ENCODE data around the gene FGG. TPM values are rescaled to one million over a fixed set of nuclear protein-coding genes. Genes with fewer than 3 reads are reported as not detected.

FGG gene
- total RNA-seq, 1 donor from 2014 or later: not detected

DNA sequence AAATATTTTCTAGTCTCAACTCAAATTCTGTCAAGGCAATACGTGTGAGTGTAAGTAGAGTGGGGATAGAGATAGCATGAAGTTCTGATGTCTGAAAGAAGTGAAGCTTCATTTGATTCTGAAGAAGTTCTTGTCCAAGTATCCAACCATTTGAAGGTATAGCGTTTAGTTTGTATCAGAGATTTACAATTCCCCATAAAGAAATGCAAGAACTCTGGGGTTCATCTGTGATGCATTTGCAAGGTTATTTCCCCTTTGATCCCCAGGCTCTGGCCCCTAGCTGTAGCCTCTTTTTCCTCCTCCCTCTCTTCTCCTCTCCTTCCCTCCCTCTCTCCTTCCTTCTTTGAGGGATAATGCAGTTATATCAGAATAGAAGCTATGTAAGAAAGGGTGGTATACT is 29.7 kb downstream of the FGG start:
- H3K4me3 Mint-ChIP-seq (ENCODE audit: unreplicated experiment): no peak overlapping the region
- TF ChIP-seq, protein P1, sequence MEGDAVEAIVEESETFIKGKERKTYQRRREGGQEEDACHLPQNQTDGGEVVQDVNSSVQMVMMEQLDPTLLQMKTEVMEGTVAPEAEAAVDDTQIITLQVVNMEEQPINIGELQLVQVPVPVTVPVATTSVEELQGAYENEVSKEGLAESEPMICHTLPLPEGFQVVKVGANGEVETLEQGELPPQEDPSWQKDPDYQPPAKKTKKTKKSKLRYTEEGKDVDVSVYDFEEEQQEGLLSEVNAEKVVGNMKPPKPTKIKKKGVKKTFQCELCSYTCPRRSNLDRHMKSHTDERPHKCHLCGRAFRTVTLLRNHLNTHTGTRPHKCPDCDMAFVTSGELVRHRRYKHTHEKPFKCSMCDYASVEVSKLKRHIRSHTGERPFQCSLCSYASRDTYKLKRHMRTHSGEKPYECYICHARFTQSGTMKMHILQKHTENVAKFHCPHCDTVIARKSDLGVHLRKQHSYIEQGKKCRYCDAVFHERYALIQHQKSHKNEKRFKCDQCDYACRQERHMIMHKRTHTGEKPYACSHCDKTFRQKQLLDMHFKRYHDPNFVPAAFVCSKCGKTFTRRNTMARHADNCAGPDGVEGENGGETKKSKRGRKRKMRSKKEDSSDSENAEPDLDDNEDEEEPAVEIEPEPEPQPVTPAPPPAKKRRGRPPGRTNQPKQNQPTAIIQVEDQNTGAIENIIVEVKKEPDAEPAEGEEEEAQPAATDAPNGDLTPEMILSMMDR (IDR thresholded peaks at IDR 0.05): no peak
- H3K27me3 Mint-ChIP-seq (ENCODE audit: unreplicated experiment): peaks cover 19% of the 10 kb centered on the region
- no peaks in the 10 kb centered on the region for H3K4me1 Mint-ChIP-seq (ENCODE audit: unreplicated experiment)
- no peaks in the 10 kb centered on the region for H3K9me3 Mint-ChIP-seq (ENCODE audit: unreplicated experiment)
- DNase-seq (ENCODE audit: extremely low spot score, unreplicated experiment): no peak
- H3K36me3 Mint-ChIP-seq (ENCODE audit: unreplicated experiment): no peaks in the 10 kb centered on the region
- no peak overlapping the region for H3K27ac Mint-ChIP-seq (ENCODE audit: unreplicated experiment)

DNA sequence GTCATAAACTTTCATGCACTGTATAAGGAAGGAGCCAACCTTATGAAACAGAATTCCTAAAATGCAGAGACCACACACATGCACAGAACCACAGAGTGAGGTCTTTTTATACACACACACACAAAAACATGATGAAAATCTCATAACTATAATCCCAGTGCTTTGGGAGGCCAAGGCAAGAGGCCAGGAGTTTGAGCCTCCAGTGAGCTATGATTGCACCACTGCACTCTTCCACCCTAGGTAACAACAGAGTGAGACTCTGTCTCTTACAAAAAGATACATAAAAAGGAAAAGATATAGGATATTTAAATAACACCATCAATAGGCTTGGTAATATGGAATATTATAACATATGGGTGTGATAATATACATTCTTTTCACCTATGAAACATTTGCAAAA is 32.5 kb downstream of the FGG start:
- TF ChIP-seq, protein P1 (IDR thresholded peaks at IDR 0.05): no peak
- Mint-ChIP-seq H3K4me3 (ENCODE audit: unreplicated experiment) (no peak overlapping the region), H3K4me1 (ENCODE audit: unreplicated experiment) (no peaks in the 10 kb centered on the region), H3K36me3 (ENCODE audit: unreplicated experiment) (no peaks in the 10 kb centered on the region), H3K27ac (ENCODE audit: unreplicated experiment) (no peak overlapping the region), H3K27me3 (ENCODE audit: unreplicated experiment) (peaks cover 19% of the 10 kb centered on the region), H3K9me3 (ENCODE audit: unreplicated experiment) (no peaks in the 10 kb centered on the region)
- no peak for DNase-seq (ENCODE audit: extremely low spot score, unreplicated experiment)

DNA sequence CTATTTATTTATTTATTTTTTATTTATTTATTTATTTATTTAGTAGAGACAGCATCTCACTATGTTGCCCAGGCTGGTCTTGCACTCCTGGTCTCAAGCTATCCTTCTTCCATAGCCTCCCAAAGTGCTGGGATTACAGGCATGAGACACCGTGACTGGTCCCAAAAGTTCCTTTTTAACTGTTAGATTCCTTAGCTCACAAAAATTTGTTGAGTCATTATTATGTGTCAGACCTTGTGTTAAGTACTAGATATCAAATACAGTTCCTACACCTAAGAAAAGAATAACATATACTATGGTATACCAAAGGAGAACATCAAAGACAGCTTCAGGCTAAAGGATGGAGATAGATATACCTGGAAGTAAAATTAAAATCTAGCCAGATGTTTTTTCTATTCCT is 33.5 kb downstream of the FGG start:
- Mint-ChIP-seq H3K27me3 (ENCODE audit: unreplicated experiment) (peaks cover 19% of the 10 kb centered on the region), H3K36me3 (ENCODE audit: unreplicated experiment) (no peaks in the 10 kb centered on the region), H3K9me3 (ENCODE audit: unreplicated experiment) (no peaks in the 10 kb centered on the region), H3K4me1 (ENCODE audit: unreplicated experiment) (no peaks in the 10 kb centered on the region), H3K27ac (ENCODE audit: unreplicated experiment) (no peak overlapping the region), H3K4me3 (ENCODE audit: unreplicated experiment) (no peak overlapping the region)
- DNase-seq (ENCODE audit: extremely low spot score, unreplicated experiment): no peak
- TF ChIP-seq, protein P1 (IDR thresholded peaks at IDR 0.05): no peak

DNA sequence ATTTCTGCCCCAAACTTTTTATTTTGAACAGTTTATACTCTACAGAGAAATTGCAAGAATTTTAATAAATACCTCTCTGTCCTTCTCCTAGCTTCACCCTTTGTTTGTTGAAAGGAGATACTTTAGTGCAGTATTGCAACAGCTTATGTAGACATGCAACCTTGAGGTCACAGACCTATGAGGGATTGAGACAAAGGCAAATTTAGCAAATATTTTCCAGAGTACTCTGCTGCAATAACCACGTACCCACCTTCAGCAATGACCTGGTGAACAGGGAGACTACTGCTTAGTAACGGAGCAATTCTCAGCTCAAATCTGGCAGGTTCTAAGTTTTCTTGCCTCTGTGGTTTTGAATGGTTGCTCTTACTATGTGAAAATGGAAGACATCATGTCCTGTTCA is 35.1 kb downstream of the FGG start:
- H3K4me1 Mint-ChIP-seq (ENCODE audit: unreplicated experiment): no peaks in the 10 kb centered on the region
- H3K9me3 Mint-ChIP-seq (ENCODE audit: unreplicated experiment): no peaks in the 10 kb centered on the region
- H3K36me3 Mint-ChIP-seq (ENCODE audit: unreplicated experiment): no peaks in the 10 kb centered on the region
- TF ChIP-seq, protein P1 (IDR thresholded peaks at IDR 0.05): no peak
- DNase-seq (ENCODE audit: extremely low spot score, unreplicated experiment): no peak
- no peak overlapping the region for H3K27ac Mint-ChIP-seq (ENCODE audit: unreplicated experiment)
- H3K4me3 Mint-ChIP-seq (ENCODE audit: unreplicated experiment): no peak overlapping the region
- H3K27me3 Mint-ChIP-seq (ENCODE audit: unreplicated experiment): peaks cover 22% of the 10 kb centered on the region

DNA sequence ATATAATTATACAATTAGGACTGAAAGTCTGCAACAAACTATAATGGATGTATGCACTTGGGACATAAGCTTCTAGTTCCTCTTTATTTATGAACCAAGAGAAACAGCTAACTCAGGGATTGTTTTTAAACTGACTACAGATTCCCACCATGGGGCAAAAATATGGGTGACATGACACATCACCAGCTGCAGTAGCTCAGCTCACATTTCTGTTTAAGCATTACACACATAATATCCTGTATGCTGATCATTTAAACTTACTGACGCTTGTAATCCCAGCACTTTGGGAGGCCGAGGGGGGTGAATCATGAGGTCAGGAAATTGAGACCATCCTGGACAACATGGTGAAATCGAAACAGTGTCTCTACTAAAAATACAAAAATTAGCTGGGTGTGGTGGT is 38.1 kb downstream of the FGG start:
- Mint-ChIP-seq H3K36me3 (ENCODE audit: unreplicated experiment) (no peaks in the 10 kb centered on the region), H3K4me1 (ENCODE audit: unreplicated experiment) (no peaks in the 10 kb centered on the region), H3K4me3 (ENCODE audit: unreplicated experiment) (no peak overlapping the region), H3K27ac (ENCODE audit: unreplicated experiment) (no peak overlapping the region), H3K27me3 (ENCODE audit: unreplicated experiment) (peaks cover 13% of the 10 kb centered on the region), H3K9me3 (ENCODE audit: unreplicated experiment) (no peaks in the 10 kb centered on the region)
- TF ChIP-seq, protein P1 (IDR thresholded peaks at IDR 0.05): no peak
- DNase-seq (ENCODE audit: extremely low spot score, unreplicated experiment): no peak

Measured in osteocyte (in vitro differentiated cells).